ENCODE results near the gene CDR2L. TPM values are rescaled to one million over a fixed set of nuclear protein-coding genes. Genes with fewer than 3 reads are reported as not detected.
"Not testable (repeated sequence)": the region's sequence is repeated elsewhere in the genome, so short reads cannot be mapped to it uniquely, and the experiment has no call there.

The CDR2L gene
- polyA plus RNA-seq, 2 of the 4 experiments (the other 2 are of a cell fraction): 18.5 to 34.0 TPM

DNA sequence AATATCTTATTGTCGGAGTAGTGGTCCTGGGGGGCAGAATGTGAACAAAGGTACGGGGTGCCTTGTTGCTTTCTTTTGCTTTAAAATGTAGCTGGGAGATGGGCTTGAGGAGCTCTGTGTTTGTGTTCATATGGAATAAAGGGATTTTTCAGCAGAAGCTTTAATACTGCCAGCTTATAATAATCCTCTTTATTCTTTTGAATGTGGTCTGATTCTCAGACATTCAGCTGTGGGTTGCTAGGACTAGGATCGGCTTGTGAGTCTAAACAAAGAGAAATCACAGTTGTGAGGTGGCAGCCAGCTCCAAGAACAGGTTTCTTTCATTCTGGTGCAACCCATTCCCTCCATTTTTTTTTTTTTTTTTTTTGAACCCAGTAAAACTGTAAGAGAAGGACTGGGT, 32.3 kb downstream of the CDR2L start:
- Histone ChIP-seq H3K27ac (no peak overlapping the region), H3K4me3 (no peak overlapping the region), H3K9me3 (no peaks in the 10 kb centered on the region), H3K4me1 (no peaks in the 10 kb centered on the region), H3K4me2 (no peak overlapping the region)
- CTCF ChIA-PET: interaction anchor here (0.7 to 19.2 kb wide), 13 partner anchors 9 to 159 kb away, joined by 3 to 404 read pairs (median 4); partner anchors contain the start of genes CDR2L, HID1, NT5C and OTOP2
- ATAC-seq (no peak), DNase-seq (ENCODE audit: low read depth in 1 of 2, low spot score in 1 of 2) (no peak), FAIRE-seq (no peak)
- POLR2A ChIA-PET: interaction anchor here (1.2 kb wide), 1 partner anchor 32 kb away, joined by 4 read pairs; the partner anchor contains the start of gene CDR2L
- WGBS (ENCODE audit: missing lambda C conversion rate): 97% methylated on average over 3 of the region's 3 CpGs
- TF ChIP-seq HES2 (IDR thresholded peaks at IDR 0.05) (no peak), MAZ (IDR thresholded peaks at IDR 0.05; ENCODE audit: borderline replicate concordance, low read depth, low read length) (no peak)

- FAIRE-seq: no peak
- H3K9me3 ChIP-seq: no peaks in the 10 kb centered on the region
- CTCF ChIA-PET: interaction anchor here (0.9 to 2.7 kb wide), 5 partner anchors 9 to 31 kb away, joined by 3 to 7 read pairs (median 4); partner anchors contain the start of gene MRPL58
- TF ChIP-seq POLR2AphosphoS2 (conservative IDR thresholded peaks at IDR 0.05; ENCODE audit: low read length): no peak
- no peak for TF ChIP-seq MAZ (IDR thresholded peaks at IDR 0.05; ENCODE audit: borderline replicate concordance, low read depth, low read length)
- TF ChIP-seq TFCP2L1 (CRISPR knock-in tag; IDR thresholded peaks at IDR 0.05): no peak
- no peak for TF ChIP-seq HDAC2 (IDR thresholded peaks at IDR 0.05)
- no peak for TF ChIP-seq ZNF302 (CRISPR knock-in tag; IDR thresholded peaks at IDR 0.05)
- TF ChIP-seq ZC3H11A (IDR thresholded peaks at IDR 0.05): no peak
- TF ChIP-seq, protein P1, sequence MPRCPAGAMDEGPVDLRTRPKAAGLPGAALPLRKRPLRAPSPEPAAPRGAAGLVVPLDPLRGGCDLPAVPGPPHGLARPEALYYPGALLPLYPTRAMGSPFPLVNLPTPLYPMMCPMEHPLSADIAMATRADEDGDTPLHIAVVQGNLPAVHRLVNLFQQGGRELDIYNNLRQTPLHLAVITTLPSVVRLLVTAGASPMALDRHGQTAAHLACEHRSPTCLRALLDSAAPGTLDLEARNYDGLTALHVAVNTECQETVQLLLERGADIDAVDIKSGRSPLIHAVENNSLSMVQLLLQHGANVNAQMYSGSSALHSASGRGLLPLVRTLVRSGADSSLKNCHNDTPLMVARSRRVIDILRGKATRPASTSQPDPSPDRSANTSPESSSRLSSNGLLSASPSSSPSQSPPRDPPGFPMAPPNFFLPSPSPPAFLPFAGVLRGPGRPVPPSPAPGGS (IDR thresholded peaks at IDR 0.05): no peak
- TF ChIP-seq EHMT2 (IDR thresholded peaks at IDR 0.05; ENCODE audit: low read depth): no peak
- no peak for TF ChIP-seq PBX3 (IDR thresholded peaks at IDR 0.05)
- TF ChIP-seq HOXA7 (CRISPR knock-in tag; IDR thresholded peaks at IDR 0.05): no peak
- TF ChIP-seq RFX5 (IDR thresholded peaks at IDR 0.05): no peak
- TF ChIP-seq CBX8 (IDR thresholded peaks at IDR 0.05): no peak
- TF ChIP-seq BHLHE40 (IDR thresholded peaks at IDR 0.05; ENCODE audit: low read depth, low read length): no peak
- no peak for TF ChIP-seq MYC (IDR thresholded peaks at IDR 0.05; ENCODE audit: borderline replicate concordance, low read length)
- TF ChIP-seq FOSB (CRISPR knock-in tag; IDR thresholded peaks at IDR 0.05): no peak
- TF ChIP-seq JUN (IDR thresholded peaks at IDR 0.05): no peak
- TF ChIP-seq HOXB13 (CRISPR knock-in tag; IDR thresholded peaks at IDR 0.05; ENCODE audit: low read depth): no peak
- TF ChIP-seq EP300 (IDR thresholded peaks at IDR 0.05): no peak
- H3K4me1 ChIP-seq: no peaks in the 10 kb centered on the region
- H3K4me3 ChIP-seq: no peak overlapping the region
- no peak for DNase-seq (ENCODE audit: low read depth in 1 of 2, low spot score in 1 of 2)
- no peak for ATAC-seq
- no peak overlapping the region for H3K27ac ChIP-seq
- 91% methylated on average over 19 of the region's 19 CpGs for whole genome bisulfite sequencing (ENCODE audit: missing lambda C conversion rate)
- POLR2A ChIA-PET: interaction anchor here (1.2 kb wide), 1 partner anchor 33 kb away, joined by 4 read pairs; the partner anchor contains the start of gene CDR2L
- H3K4me2 ChIP-seq: no peak overlapping the region
These were observed 33.1 kb downstream of the CDR2L start for GRCh38 chr17:75020331-75021110.

DNA sequence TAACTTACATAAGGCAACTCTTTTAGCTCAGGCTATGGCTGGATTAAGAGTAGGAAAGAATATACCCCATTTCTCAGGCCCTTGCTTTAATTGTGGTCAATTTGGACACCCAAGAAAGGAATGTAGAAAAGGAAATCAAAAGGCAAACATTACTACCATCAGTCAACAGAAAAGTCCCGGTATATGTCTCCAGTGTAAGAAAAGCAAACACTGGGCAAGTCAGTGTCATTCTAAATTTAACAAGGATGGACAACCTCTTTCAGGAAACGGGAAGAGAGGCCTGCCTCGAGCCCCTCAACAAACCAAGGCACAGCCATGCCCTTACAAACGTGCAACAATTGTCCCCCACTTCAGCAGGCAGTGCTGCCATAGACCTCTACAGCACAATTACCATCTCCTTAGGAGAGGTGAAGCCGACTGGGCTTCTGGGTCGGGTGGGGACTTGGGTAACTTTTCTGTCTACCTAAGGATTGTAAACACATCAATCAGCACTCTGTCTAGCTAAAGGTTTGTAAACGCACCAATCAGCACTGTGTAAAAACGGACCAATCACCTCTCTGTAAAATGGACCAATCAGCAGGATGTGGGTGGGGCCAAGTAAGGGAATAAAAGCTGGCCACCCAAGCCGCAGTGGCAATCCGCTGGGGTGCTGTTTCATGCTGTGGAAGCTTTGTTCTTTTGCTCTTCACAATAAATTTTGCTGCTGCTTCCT, 37.4 kb downstream of the CDR2L start:
- Histone ChIP-seq H3K27ac (no peak overlapping the region), H3K4me2 (no peak overlapping the region), H3K9me3 (no peaks in the 10 kb centered on the region), H3K4me3 (no peak overlapping the region), H3K4me1 (no peaks in the 10 kb centered on the region)
- 48% methylated on average over 10 of the region's 10 CpGs for WGBS (ENCODE audit: missing lambda C conversion rate)
- no peak for DNase-seq (ENCODE audit: low read depth in 1 of 2, low spot score in 1 of 2)
- POLR2A ChIA-PET: interaction anchor here (1.2 to 4.4 kb wide), 2 partner anchors 13 to 53 kb away, joined by 4 to 19 read pairs; partner anchors contain the start of genes HID1 and MRPL58
- ATAC-seq: peak in 1 of 2 experiments; percentile 67; a peak in 3 of 6 replicates
- CTCF ChIA-PET: interaction anchor here (1.0 to 5.2 kb wide), 8 partner anchors 9 to 177 kb away, joined by 3 to 45 read pairs (median 6); partner anchors contain the start of genes CDR2L, MRPL58 and OTOP2
- TF ChIP-seq MYC (IDR thresholded peaks at IDR 0.05; ENCODE audit: borderline replicate concordance, low read length) (no peak), MAFK (IDR thresholded peaks at IDR 0.05; ENCODE audit: partially characterized antibody) (peak; percentile 44)
- FAIRE-seq: no peak

GRCh38 chr17:75025398-75025734, 37.9 kb downstream of the CDR2L start:
- not testable (repeated sequence) for H3K4me2 ChIP-seq; FAIRE-seq; H3K27ac ChIP-seq; H3K4me1 ChIP-seq; DNase-seq (ENCODE audit: low read depth in 1 of 2, low spot score in 1 of 2); ATAC-seq; H3K4me3 ChIP-seq; H3K9me3 ChIP-seq
- POLR2A ChIA-PET: interaction anchor here (4.4 kb wide), 1 partner anchor 13 kb away, joined by 19 read pairs; the partner anchor contains the start of gene MRPL58
- 93% methylated on average over 9 of the region's 9 CpGs for WGBS (ENCODE audit: missing lambda C conversion rate)
- CTCF ChIA-PET: interaction anchor here (1.6 to 5.2 kb wide), 5 partner anchors 13 to 68 kb away, joined by 4 to 45 read pairs (median 27); partner anchors contain the start of genes CDR2L and MRPL58

GRCh38 chr17:75026650-75027049, 39.2 kb downstream of the CDR2L start:
- CTCF ChIA-PET: interaction anchor here (1.3 to 6.2 kb wide), 7 partner anchors 14 to 69 kb away, joined by 3 to 56 read pairs (median 27); partner anchors contain the start of genes CDR2L and MRPL58
- FAIRE-seq; H3K4me3 ChIP-seq; DNase-seq (ENCODE audit: low read depth in 1 of 2, low spot score in 1 of 2); H3K4me2 ChIP-seq; H3K9me3 ChIP-seq; H3K4me1 ChIP-seq; H3K27ac ChIP-seq; ATAC-seq: not testable (repeated sequence)
- WGBS (ENCODE audit: missing lambda C conversion rate): 88% methylated on average over 2 of the region's 2 CpGs
- POLR2A ChIA-PET: interaction anchor here (4.4 kb wide), 1 partner anchor 14 kb away, joined by 19 read pairs; the partner anchor contains the start of gene MRPL58

Measured in A549 (cell line).